H1 (cell line): ENCODE results near the gene ATAT1. TPM values are rescaled to one million over a fixed set of nuclear protein-coding genes. Genes with fewer than 3 reads are reported as not detected.

Source experiments
- ASH2L ChIP-seq: fragments of 200-600, 300-600 bp; sonication (generic); IDR thresholded peaks from one replicate; pipeline ENCODE4 v1.7.1; 2017; ENCODE audit warnings: low read length
- JUND ChIP-seq: IDR thresholded peaks from 2 replicates; pipeline ENCODE4 v1.6.1; 2011; ENCODE audit warnings: mild to moderate bottlenecking, improper control_type of control experiment, low read length
- SP4 ChIP-seq: IDR thresholded peaks from 2 replicates; pipeline ENCODE4 v1.6.1; 2012; ENCODE audit warnings: low read length, inconsistent platforms
- SUZ12 ChIP-seq: fragments of 200-600 bp; sonication (generic); IDR thresholded peaks from 2 replicates; pipeline ENCODE4 v1.6.1; 2012; ENCODE audit warnings: mild to moderate bottlenecking, inconsistent platforms, low read length, moderate library complexity, mixed read lengths
- polyA plus RNA-seq, 7 experiments: library from polyadenylated mRNA; depleted of rRNA in 3 of 7; stranded (reverse) in 5 of 7; unstranded in 2 of 7; fragments of >200 nt in 5 of 7; fragments of 200-250 nt in 2 of 7; gene quantifications; 1 replicate in 5 of 7; 2 replicates in 1 of 7; 4 replicates in 1 of 7; pipeline versions ENCODE4 v1.2.1 to v1.2.3, GENCODE V29; 2011 to 2013; ENCODE audit warnings: missing spikeins in 2 of 7, mixed read lengths in 2 of 7
- total RNA-seq: library from RNA; stranded (reverse); fragmentation: NEBNext Ultra II Directional; extraction: Animal tissue kit (Norgen Biotek cat#: 25700); gene quantifications from 2 replicates; pipeline ENCODE4 v1.2.1, GENCODE V29; 2021
- TF ChIP-seq, protein P1 (sequence below), 3 experiments: IDR thresholded peaks; 1 replicate in 2 of 3; 2 replicates in 1 of 3; pipeline versions ENCODE4 v1.5.1 to v1.6.1; 2011; ENCODE audit warnings: low read length in 3 of 3, mild to moderate bottlenecking in 3 of 3, inconsistent platforms in 2 of 3, low read depth in 1 of 3, moderate library complexity in 1 of 3; ENCODE audit not compliant: insufficient read depth in 1 of 3; ENCODE audit errors: control extremely low read depth in 1 of 3
- TF ChIP-seq, protein P2 (sequence below): IDR thresholded peaks from 2 replicates; pipeline ENCODE4 v1.6.1; 2012; ENCODE audit warnings: inconsistent platforms
- TF ChIP-seq, protein P3 (sequence below): fragments of 300-600 bp; sonication (generic); IDR thresholded peaks from 2 replicates; pipeline ENCODE4 v1.7.1; 2012; ENCODE audit warnings: low read length, moderate library complexity, mild to moderate bottlenecking, inconsistent platforms; ENCODE audit not compliant: insufficient replicate concordance

Gene ATAT1
- total and polyA plus RNA-seq, 2 of the 8 experiments (the other 6 are each of a cell fraction or from before 2014, with no cell fraction given): 14.4 to 14.6 TPM

DNA sequence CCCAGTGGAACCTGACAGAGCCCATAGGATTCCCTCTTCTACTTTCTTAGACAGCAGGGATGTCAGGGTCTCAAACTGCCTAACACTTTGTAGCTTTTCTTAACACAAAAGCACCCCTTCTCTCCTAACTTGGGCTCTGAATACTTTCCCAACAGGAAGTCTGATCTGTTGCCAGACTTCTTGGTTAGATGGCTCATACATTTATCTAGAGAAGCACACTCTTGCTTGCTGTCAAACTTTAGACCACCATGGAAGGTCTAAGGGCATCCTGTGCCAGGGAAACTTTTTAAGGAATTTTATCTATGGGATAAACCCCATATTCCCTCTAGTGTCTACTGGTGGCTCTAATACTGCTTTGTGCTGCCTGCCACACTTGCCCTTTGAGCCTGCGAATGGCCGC, 17.0 kb downstream of the ATAT1 start (continued):
- TF ChIP-seq, protein P1, sequence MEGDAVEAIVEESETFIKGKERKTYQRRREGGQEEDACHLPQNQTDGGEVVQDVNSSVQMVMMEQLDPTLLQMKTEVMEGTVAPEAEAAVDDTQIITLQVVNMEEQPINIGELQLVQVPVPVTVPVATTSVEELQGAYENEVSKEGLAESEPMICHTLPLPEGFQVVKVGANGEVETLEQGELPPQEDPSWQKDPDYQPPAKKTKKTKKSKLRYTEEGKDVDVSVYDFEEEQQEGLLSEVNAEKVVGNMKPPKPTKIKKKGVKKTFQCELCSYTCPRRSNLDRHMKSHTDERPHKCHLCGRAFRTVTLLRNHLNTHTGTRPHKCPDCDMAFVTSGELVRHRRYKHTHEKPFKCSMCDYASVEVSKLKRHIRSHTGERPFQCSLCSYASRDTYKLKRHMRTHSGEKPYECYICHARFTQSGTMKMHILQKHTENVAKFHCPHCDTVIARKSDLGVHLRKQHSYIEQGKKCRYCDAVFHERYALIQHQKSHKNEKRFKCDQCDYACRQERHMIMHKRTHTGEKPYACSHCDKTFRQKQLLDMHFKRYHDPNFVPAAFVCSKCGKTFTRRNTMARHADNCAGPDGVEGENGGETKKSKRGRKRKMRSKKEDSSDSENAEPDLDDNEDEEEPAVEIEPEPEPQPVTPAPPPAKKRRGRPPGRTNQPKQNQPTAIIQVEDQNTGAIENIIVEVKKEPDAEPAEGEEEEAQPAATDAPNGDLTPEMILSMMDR (IDR thresholded peaks at IDR 0.05; ENCODE audit: control extremely low read depth in 1 of 3, insufficient read depth in 1 of 3, low read depth in 1 of 3, low read length in 3 of 3): no peak
- TF ChIP-seq JUND (no peak), SP4 (no peak), ASH2L (no peak), SUZ12 (no peak)
- TF ChIP-seq, protein P2, sequence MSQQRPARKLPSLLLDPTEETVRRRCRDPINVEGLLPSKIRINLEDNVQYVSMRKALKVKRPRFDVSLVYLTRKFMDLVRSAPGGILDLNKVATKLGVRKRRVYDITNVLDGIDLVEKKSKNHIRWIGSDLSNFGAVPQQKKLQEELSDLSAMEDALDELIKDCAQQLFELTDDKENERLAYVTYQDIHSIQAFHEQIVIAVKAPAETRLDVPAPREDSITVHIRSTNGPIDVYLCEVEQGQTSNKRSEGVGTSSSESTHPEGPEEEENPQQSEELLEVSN: no peak
- TF ChIP-seq, protein P3, sequence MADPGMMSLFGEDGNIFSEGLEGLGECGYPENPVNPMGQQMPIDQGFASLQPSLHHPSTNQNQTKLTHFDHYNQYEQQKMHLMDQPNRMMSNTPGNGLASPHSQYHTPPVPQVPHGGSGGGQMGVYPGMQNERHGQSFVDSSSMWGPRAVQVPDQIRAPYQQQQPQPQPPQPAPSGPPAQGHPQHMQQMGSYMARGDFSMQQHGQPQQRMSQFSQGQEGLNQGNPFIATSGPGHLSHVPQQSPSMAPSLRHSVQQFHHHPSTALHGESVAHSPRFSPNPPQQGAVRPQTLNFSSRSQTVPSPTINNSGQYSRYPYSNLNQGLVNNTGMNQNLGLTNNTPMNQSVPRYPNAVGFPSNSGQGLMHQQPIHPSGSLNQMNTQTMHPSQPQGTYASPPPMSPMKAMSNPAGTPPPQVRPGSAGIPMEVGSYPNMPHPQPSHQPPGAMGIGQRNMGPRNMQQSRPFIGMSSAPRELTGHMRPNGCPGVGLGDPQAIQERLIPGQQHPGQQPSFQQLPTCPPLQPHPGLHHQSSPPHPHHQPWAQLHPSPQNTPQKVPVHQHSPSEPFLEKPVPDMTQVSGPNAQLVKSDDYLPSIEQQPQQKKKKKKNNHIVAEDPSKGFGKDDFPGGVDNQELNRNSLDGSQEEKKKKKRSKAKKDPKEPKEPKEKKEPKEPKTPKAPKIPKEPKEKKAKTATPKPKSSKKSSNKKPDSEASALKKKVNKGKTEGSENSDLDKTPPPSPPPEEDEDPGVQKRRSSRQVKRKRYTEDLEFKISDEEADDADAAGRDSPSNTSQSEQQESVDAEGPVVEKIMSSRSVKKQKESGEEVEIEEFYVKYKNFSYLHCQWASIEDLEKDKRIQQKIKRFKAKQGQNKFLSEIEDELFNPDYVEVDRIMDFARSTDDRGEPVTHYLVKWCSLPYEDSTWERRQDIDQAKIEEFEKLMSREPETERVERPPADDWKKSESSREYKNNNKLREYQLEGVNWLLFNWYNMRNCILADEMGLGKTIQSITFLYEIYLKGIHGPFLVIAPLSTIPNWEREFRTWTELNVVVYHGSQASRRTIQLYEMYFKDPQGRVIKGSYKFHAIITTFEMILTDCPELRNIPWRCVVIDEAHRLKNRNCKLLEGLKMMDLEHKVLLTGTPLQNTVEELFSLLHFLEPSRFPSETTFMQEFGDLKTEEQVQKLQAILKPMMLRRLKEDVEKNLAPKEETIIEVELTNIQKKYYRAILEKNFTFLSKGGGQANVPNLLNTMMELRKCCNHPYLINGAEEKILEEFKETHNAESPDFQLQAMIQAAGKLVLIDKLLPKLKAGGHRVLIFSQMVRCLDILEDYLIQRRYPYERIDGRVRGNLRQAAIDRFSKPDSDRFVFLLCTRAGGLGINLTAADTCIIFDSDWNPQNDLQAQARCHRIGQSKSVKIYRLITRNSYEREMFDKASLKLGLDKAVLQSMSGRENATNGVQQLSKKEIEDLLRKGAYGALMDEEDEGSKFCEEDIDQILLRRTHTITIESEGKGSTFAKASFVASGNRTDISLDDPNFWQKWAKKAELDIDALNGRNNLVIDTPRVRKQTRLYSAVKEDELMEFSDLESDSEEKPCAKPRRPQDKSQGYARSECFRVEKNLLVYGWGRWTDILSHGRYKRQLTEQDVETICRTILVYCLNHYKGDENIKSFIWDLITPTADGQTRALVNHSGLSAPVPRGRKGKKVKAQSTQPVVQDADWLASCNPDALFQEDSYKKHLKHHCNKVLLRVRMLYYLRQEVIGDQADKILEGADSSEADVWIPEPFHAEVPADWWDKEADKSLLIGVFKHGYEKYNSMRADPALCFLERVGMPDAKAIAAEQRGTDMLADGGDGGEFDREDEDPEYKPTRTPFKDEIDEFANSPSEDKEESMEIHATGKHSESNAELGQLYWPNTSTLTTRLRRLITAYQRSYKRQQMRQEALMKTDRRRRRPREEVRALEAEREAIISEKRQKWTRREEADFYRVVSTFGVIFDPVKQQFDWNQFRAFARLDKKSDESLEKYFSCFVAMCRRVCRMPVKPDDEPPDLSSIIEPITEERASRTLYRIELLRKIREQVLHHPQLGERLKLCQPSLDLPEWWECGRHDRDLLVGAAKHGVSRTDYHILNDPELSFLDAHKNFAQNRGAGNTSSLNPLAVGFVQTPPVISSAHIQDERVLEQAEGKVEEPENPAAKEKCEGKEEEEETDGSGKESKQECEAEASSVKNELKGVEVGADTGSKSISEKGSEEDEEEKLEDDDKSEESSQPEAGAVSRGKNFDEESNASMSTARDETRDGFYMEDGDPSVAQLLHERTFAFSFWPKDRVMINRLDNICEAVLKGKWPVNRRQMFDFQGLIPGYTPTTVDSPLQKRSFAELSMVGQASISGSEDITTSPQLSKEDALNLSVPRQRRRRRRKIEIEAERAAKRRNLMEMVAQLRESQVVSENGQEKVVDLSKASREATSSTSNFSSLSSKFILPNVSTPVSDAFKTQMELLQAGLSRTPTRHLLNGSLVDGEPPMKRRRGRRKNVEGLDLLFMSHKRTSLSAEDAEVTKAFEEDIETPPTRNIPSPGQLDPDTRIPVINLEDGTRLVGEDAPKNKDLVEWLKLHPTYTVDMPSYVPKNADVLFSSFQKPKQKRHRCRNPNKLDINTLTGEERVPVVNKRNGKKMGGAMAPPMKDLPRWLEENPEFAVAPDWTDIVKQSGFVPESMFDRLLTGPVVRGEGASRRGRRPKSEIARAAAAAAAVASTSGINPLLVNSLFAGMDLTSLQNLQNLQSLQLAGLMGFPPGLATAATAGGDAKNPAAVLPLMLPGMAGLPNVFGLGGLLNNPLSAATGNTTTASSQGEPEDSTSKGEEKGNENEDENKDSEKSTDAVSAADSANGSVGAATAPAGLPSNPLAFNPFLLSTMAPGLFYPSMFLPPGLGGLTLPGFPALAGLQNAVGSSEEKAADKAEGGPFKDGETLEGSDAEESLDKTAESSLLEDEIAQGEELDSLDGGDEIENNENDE: no peak
